Measurements from ENCODE around the gene FOXN4. TPM values are rescaled to one million over a fixed set of nuclear protein-coding genes. Genes with fewer than 3 reads are reported as not detected.

FOXN4 gene
- total RNA-seq, 1 donor from 2014 or later = not detected

GRCh38 chr12:109264943-109265650, 44.0 kb downstream of the FOXN4 start:
- DNase-seq (ENCODE audit: low read depth) = no peak
- Histone ChIP-seq H3K4me3 (ENCODE audit: low read depth, low read length) (no peak overlapping the region), H3K36me3 (ENCODE audit: control insufficient read depth, insufficient read depth, low read length) (no peaks in the 10 kb centered on the region), H3K27me3 (ENCODE audit: control insufficient read depth, insufficient read depth, low read length) (no peaks in the 10 kb centered on the region)
- TF ChIP-seq CTCF (IDR thresholded peaks at IDR 0.05; ENCODE audit: insufficient read depth, low read length, poor library complexity, severe bottlenecking) = no peak

- no peaks in the 10 kb centered on the region for H3K36me3 ChIP-seq (ENCODE audit: control insufficient read depth, insufficient read depth, low read length)
- peak; percentile 85 for TF ChIP-seq CTCF (IDR thresholded peaks at IDR 0.05; ENCODE audit: insufficient read depth, low read length, poor library complexity, severe bottlenecking)
- DNase-seq (ENCODE audit: low read depth) = no peak
- no peak overlapping the region for H3K4me3 ChIP-seq (ENCODE audit: low read depth, low read length)
- H3K27me3 ChIP-seq (ENCODE audit: control insufficient read depth, insufficient read depth, low read length) = no peaks in the 10 kb centered on the region
These were observed 44.8 kb downstream of the FOXN4 start for GRCh38 chr12:109264095-109264942.

- Histone ChIP-seq H3K36me3 (ENCODE audit: control insufficient read depth, insufficient read depth, low read length) (no peaks in the 10 kb centered on the region), H3K27me3 (ENCODE audit: control insufficient read depth, insufficient read depth, low read length) (no peaks in the 10 kb centered on the region), H3K4me3 (ENCODE audit: low read depth, low read length) (no peak overlapping the region)
- TF ChIP-seq CTCF (IDR thresholded peaks at IDR 0.05; ENCODE audit: insufficient read depth, low read length, poor library complexity, severe bottlenecking) = no peak
- no peak for DNase-seq (ENCODE audit: low read depth)
These were observed 45.6 kb downstream of the FOXN4 start for GRCh38 chr12:109263439-109263838.

- Histone ChIP-seq H3K27me3 (ENCODE audit: control insufficient read depth, insufficient read depth, low read length) (no peaks in the 10 kb centered on the region), H3K36me3 (ENCODE audit: control insufficient read depth, insufficient read depth, low read length) (no peaks in the 10 kb centered on the region), H3K4me3 (ENCODE audit: low read depth, low read length) (no peak overlapping the region)
- no peak for DNase-seq (ENCODE audit: low read depth)
- no peak for TF ChIP-seq CTCF (IDR thresholded peaks at IDR 0.05; ENCODE audit: insufficient read depth, low read length, poor library complexity, severe bottlenecking)
These were observed 47.1 kb downstream of the FOXN4 start for GRCh38 chr12:109261939-109262338.

- Histone ChIP-seq H3K4me3 (ENCODE audit: low read depth, low read length) (no peak overlapping the region), H3K36me3 (ENCODE audit: control insufficient read depth, insufficient read depth, low read length) (no peaks in the 10 kb centered on the region), H3K27me3 (ENCODE audit: control insufficient read depth, insufficient read depth, low read length) (no peaks in the 10 kb centered on the region)
- no peak for DNase-seq (ENCODE audit: low read depth)
- no peak for TF ChIP-seq CTCF (IDR thresholded peaks at IDR 0.05; ENCODE audit: insufficient read depth, low read length, poor library complexity, severe bottlenecking)
These were observed 48.0 kb downstream of the FOXN4 start for GRCh38 chr12:109261087-109261486.
